SK-N-SH (cell line): Measurements from ENCODE around the gene LDAH. TPM values are rescaled to one million over a fixed set of nuclear protein-coding genes. Genes with fewer than 3 reads are reported as not detected.

ENCODE experiments used
- CTCF ChIA-PET: fragments of 300-600, 350-600 bp; formaldehyde crosslinking; extraction: SDS; loops from one replicate; lab custom pipeline; 2021; lab: Yijun Ruan, JAX
- POLR2A ChIA-PET: fragments of 350-600 bp; sonication (Branson Sonifier 250); formaldehyde crosslinking; extraction: SDS; loops from one replicate; lab custom pipeline; 2020; ENCODE audit warnings: antibody characterized with exemption, inconsistent platforms; lab: Yijun Ruan, JAX
- DNase-seq: peaks from one replicate; pipeline ENCODE4 v3.0.0; 2012
- H2AFZ ChIP-seq: fragments of 200-600 bp; sonication (generic); 2 replicates; pipeline ENCODE4 v1.8.1; 2016; ENCODE audit warnings: antibody characterized with exemption, mild to moderate bottlenecking, low read depth
- H3F3A ChIP-seq: fragments of 200-600 bp; sonication (generic); replicated peaks from 2 replicates; pipeline ENCODE3; 2016; ENCODE audit warnings: antibody characterized with exemption, mild to moderate bottlenecking; ENCODE audit not compliant: insufficient read depth
- H3K27ac ChIP-seq, 2 experiments: fragments of 200-500 bp in 1 of 2; fragments of 200-600 bp in 1 of 2; sonication (Bioruptor generic) in 1 of 2; sonication (generic), shearing (Covaris generic) in 1 of 2; 2 replicates each; pipeline versions ENCODE4 v1.5.1 to v1.6.1; 2014 to 2016; ENCODE audit warnings: low read depth in 2 of 2, inconsistent platforms in 1 of 2, low read length in 1 of 2, mild to moderate bottlenecking in 1 of 2, mixed read lengths in 1 of 2
- H3K27me3 ChIP-seq: fragments of 200-600 bp; sonication (generic), shearing (Covaris generic); 2 replicates; pipeline ENCODE4 v1.6.1; 2016; ENCODE audit warnings: mixed run types; ENCODE audit not compliant: insufficient read depth
- H3K36me3 ChIP-seq, 2 experiments: fragments of 200-500 bp in 1 of 2; fragments of 200-600 bp in 1 of 2; sonication (Bioruptor generic) in 1 of 2; sonication (generic) in 1 of 2; replicated peaks in 1 of 2; 2 replicates each; pipeline versions ENCODE3 to v1.5.1; 2014 to 2016; ENCODE audit warnings: low read length in 1 of 2, mild to moderate bottlenecking in 1 of 2; ENCODE audit not compliant: insufficient read depth in 2 of 2, control insufficient read depth in 1 of 2
- H3K4me1 ChIP-seq, 2 experiments: fragments of 200-500 bp in 1 of 2; fragments of 200-600 bp in 1 of 2; sonication (Bioruptor generic) in 1 of 2; sonication (generic), shearing (Covaris generic) in 1 of 2; 2 replicates each; pipeline versions ENCODE4 v1.5.1 to v1.6.1; 2014 to 2016; ENCODE audit warnings: low read depth in 1 of 2, low read length in 1 of 2, mixed run types in 1 of 2; ENCODE audit not compliant: insufficient read depth in 2 of 2, control insufficient read depth in 1 of 2
- H3K4me2 ChIP-seq: fragments of 200-600 bp; sonication (generic), shearing (Covaris generic); 2 replicates; pipeline ENCODE4 v1.6.1; 2017; ENCODE audit warnings: mixed run types
- H3K4me3 ChIP-seq, 2 experiments: fragments of 200-500 bp in 1 of 2; fragments of 200-600 bp in 1 of 2; sonication (Bioruptor generic) in 1 of 2; sonication (generic), shearing (Covaris generic) in 1 of 2; 2 replicates each; pipeline versions ENCODE4 v1.5.1 to v1.8.1; 2014 to 2016; ENCODE audit warnings: low read depth in 2 of 2, inconsistent platforms in 1 of 2, low read length in 1 of 2, mild to moderate bottlenecking in 1 of 2, mixed read lengths in 1 of 2, moderate library complexity in 1 of 2
- H3K79me2 ChIP-seq: fragments of 200-600 bp; sonication (generic); 2 replicates; pipeline ENCODE4 v1.8.1; 2017; ENCODE audit warnings: mild to moderate bottlenecking; ENCODE audit not compliant: insufficient read depth
- H3K9ac ChIP-seq: fragments of 200-600 bp; sonication (generic); 2 replicates; pipeline ENCODE4 v1.6.1; 2017; ENCODE audit warnings: mixed run types
- H3K9me2 ChIP-seq: fragments of 200-600 bp; sonication (generic); 2 replicates; pipeline ENCODE4 v1.6.1; 2017; ENCODE audit warnings: mixed run types
- H3K9me3 ChIP-seq: fragments of 200-600 bp; sonication (generic); 2 replicates; pipeline ENCODE4 v1.6.1; 2017; ENCODE audit warnings: mixed run types, mild to moderate bottlenecking, moderate library complexity
- H4K20me1 ChIP-seq: fragments of 200-600 bp; sonication (generic); 2 replicates; pipeline ENCODE4 v1.6.1; 2017; ENCODE audit warnings: mild to moderate bottlenecking, mixed run types; ENCODE audit not compliant: insufficient read depth
- CHD2 ChIP-seq: fragments of 150-350 bp; IDR thresholded peaks from 2 replicates; pipeline ENCODE4 v1.6.1; 2018; ENCODE audit warnings: low read length; ENCODE audit not compliant: partially characterized antibody
- FOSL2 ChIP-seq: IDR thresholded peaks from 2 replicates; pipeline ENCODE4 v1.4.0; 2012; ENCODE audit warnings: low read depth, mild to moderate bottlenecking, moderate library complexity, borderline replicate concordance
- GABPA ChIP-seq: IDR thresholded peaks from 2 replicates; pipeline ENCODE4 v1.4.0; 2012; ENCODE audit warnings: low read depth, mild to moderate bottlenecking
- GATA2 ChIP-seq: sonication (generic); formaldehyde crosslinking; IDR thresholded peaks from 2 replicates; pipeline ENCODE4 v1.5.0; 2020; ENCODE audit warnings: mild to moderate bottlenecking, missing genetic modification reagents
- MEF2A ChIP-seq: IDR thresholded peaks from 2 replicates; pipeline ENCODE4 v1.4.0; 2012; ENCODE audit warnings: low read depth, borderline replicate concordance
- NRF1 ChIP-seq: IDR thresholded peaks from 2 replicates; pipeline ENCODE4 v1.6.1; 2012; ENCODE audit warnings: low read depth, mild to moderate bottlenecking, low read length
- RAD21 ChIP-seq: IDR thresholded peaks from 2 replicates; pipeline ENCODE4 v1.6.1; 2012; ENCODE audit warnings: mild to moderate bottlenecking, low read length
- RCOR1 ChIP-seq: fragments of 150-350 bp; IDR thresholded peaks from 2 replicates; pipeline ENCODE4 v1.6.1; 2017; ENCODE audit warnings: antibody characterized with exemption, low read length
- REST ChIP-seq: IDR thresholded peaks from 2 replicates; pipeline ENCODE4 v1.6.1; 2012; ENCODE audit warnings: mild to moderate bottlenecking, low read depth, low read length, moderate library complexity
- RFX5 ChIP-seq: IDR thresholded peaks from 2 replicates; pipeline ENCODE4 v1.6.1; 2012; ENCODE audit warnings: mild to moderate bottlenecking, improper control_type of control experiment, low read length
- RXRA ChIP-seq: IDR thresholded peaks from 2 replicates; pipeline ENCODE4 v1.4.0; 2012; ENCODE audit warnings: low read depth, mild to moderate bottlenecking, borderline replicate concordance
- SIN3A ChIP-seq: IDR thresholded peaks from 2 replicates; pipeline ENCODE4 v1.6.1; 2012; ENCODE audit warnings: low read depth, mild to moderate bottlenecking, low read length, moderate library complexity, borderline replicate concordance
- SMC3 ChIP-seq: IDR thresholded peaks from 2 replicates; pipeline ENCODE4 v1.6.1; 2012; ENCODE audit warnings: low read depth, low read length, improper control_type of control experiment
- TAF1 ChIP-seq: IDR thresholded peaks from 2 replicates; pipeline ENCODE4 v1.6.1; 2012; ENCODE audit warnings: low read depth, mild to moderate bottlenecking, low read length, moderate library complexity, borderline replicate concordance
- TCF12 ChIP-seq: IDR thresholded peaks from 2 replicates; pipeline ENCODE4 v1.4.0; 2012
- YY1 ChIP-seq: IDR thresholded peaks from 2 replicates; pipeline ENCODE4 v1.4.0; 2012; ENCODE audit warnings: low read depth, mild to moderate bottlenecking
- ZBTB33 ChIP-seq: IDR thresholded peaks from 2 replicates; pipeline ENCODE4 v1.4.0; 2012; ENCODE audit warnings: low read depth, borderline replicate concordance
- WGBS: methylation state at CpG from one replicate; pipeline ENCODE4 v1.1.6; 2017; ENCODE audit warnings: low lambda C conversion rate; 5-methylcytosine and 5-hydroxymethylcytosine counted together
- polyA plus RNA-seq, 3 experiments: library from polyadenylated mRNA; depleted of rRNA; stranded (reverse); fragments of >200 nt; gene quantifications; 2 replicates each; pipeline ENCODE4 v1.2.3, GENCODE V29; 2012
- TF ChIP-seq, protein P1 (sequence below): IDR thresholded peaks from 2 replicates; pipeline ENCODE4; 2012
- TF ChIP-seq, protein P2 (sequence below): fragments of 150-350 bp; IDR thresholded peaks from 2 replicates; pipeline ENCODE4 v1.6.1; 2016; ENCODE audit warnings: mild to moderate bottlenecking, low read depth, low read length
- TF ChIP-seq, protein P3 (sequence below): IDR thresholded peaks from 2 replicates; pipeline ENCODE4 v1.4.0; 2012; ENCODE audit warnings: low read depth, borderline replicate concordance

Gene LDAH
- polyA plus RNA-seq, 1 of the 3 experiments (the other 2 are of a cell fraction) = 12.7 TPM

DNA sequence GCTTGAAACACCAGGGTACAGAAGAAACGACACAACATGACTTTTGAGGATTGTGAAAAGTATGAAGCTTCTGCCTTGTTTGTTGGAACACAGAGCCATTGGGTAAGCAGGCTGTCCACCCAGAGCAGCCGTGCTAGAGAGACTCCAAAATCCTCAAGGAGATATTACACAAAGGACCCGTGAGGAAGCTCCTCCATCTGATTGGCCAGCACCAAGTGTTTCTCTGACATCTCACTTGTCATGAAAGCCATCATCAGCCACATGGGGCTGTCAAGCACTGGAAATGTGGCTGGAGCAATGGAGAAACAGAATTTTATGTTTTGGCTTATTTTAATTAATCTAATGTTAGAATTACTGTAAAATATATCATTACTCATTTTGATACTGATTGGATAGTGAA is 29.8 kb upstream of the LDAH start:
- no peaks in the 10 kb centered on the region for H3K79me2 ChIP-seq
- peaks cover 10% of the 10 kb centered on the region; the same call in 1 of the 2 replicates for H3K27me3 ChIP-seq
- no peaks in the 10 kb centered on the region for H3K9me3 ChIP-seq
- no peaks in the 10 kb centered on the region for H3K36me3 ChIP-seq
- no peak overlapping the region for H3K4me2 ChIP-seq
- no peak overlapping the region for H3K4me3 ChIP-seq
- ChIA-PET CTCF (interaction anchor here (1.0 to 1.4 kb wide), 2 partner anchors 18 to 191 kb away, joined by 3 read pairs; no protein-coding TSS in a partner anchor), POLR2A (no interaction called here)
- H3K27ac ChIP-seq = no peak overlapping the region
- WGBS = 47% methylated on average over 3 of the region's 3 CpGs
- no peak overlapping the region for H3K9ac ChIP-seq
- no peaks in the 10 kb centered on the region for H4K20me1 ChIP-seq
- TF ChIP-seq RAD21 (0 out of 2 replicates have a peak, but pooled peaks have one; percentile 10), SIN3A (no peak)
- no peak for DNase-seq
- H2AFZ ChIP-seq = no peak overlapping the region
- H3K4me1 ChIP-seq = no peaks in the 10 kb centered on the region
- no peaks in the 10 kb centered on the region for H3K9me2 ChIP-seq
- no peaks in the 10 kb centered on the region for H3F3A ChIP-seq

- H3K4me3 ChIP-seq = no peak overlapping the region
- H3K27me3 ChIP-seq = peaks cover 10% of the 10 kb centered on the region; the same call in 1 of the 2 replicates
- H4K20me1 ChIP-seq = no peaks in the 10 kb centered on the region
- POLR2A ChIA-PET = no interaction called here
- TF ChIP-seq SMC3 = no peak
- TF ChIP-seq FOSL2 = no peak
- TF ChIP-seq MEF2A = no peak
- no peak for TF ChIP-seq YY1
- no peak for TF ChIP-seq RCOR1
- no peak for TF ChIP-seq GABPA
- no peak for TF ChIP-seq SIN3A
- TF ChIP-seq RFX5 = no peak
- TF ChIP-seq CHD2 = no peak
- TF ChIP-seq GATA2 = no peak
- no peak for TF ChIP-seq NRF1
- no peak for TF ChIP-seq REST
- TF ChIP-seq TAF1 = no peak
- TF ChIP-seq, protein P1, sequence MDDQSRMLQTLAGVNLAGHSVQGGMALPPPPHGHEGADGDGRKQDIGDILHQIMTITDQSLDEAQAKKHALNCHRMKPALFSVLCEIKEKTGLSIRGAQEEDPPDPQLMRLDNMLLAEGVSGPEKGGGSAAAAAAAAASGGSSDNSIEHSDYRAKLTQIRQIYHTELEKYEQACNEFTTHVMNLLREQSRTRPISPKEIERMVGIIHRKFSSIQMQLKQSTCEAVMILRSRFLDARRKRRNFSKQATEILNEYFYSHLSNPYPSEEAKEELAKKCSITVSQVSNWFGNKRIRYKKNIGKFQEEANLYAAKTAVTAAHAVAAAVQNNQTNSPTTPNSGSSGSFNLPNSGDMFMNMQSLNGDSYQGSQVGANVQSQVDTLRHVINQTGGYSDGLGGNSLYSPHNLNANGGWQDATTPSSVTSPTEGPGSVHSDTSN = no peak
- TF ChIP-seq, protein P2, sequence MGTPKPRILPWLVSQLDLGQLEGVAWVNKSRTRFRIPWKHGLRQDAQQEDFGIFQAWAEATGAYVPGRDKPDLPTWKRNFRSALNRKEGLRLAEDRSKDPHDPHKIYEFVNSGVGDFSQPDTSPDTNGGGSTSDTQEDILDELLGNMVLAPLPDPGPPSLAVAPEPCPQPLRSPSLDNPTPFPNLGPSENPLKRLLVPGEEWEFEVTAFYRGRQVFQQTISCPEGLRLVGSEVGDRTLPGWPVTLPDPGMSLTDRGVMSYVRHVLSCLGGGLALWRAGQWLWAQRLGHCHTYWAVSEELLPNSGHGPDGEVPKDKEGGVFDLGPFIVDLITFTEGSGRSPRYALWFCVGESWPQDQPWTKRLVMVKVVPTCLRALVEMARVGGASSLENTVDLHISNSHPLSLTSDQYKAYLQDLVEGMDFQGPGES = no peak
- TF ChIP-seq, protein P3, sequence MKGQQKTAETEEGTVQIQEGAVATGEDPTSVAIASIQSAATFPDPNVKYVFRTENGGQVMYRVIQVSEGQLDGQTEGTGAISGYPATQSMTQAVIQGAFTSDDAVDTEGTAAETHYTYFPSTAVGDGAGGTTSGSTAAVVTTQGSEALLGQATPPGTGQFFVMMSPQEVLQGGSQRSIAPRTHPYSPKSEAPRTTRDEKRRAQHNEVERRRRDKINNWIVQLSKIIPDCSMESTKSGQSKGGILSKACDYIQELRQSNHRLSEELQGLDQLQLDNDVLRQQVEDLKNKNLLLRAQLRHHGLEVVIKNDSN = no peak
- TF ChIP-seq ZBTB33 = no peak
- TF ChIP-seq TCF12 = no peak
- no peak for TF ChIP-seq RXRA
- WGBS = 43% methylated on average over 6 of the region's 6 CpGs
- no peak overlapping the region for H3K27ac ChIP-seq
- H3F3A ChIP-seq = no peaks in the 10 kb centered on the region
- DNase-seq = no peak
- no peaks in the 10 kb centered on the region for H3K4me1 ChIP-seq
- H3K9ac ChIP-seq = no peak overlapping the region
- H3K4me2 ChIP-seq = no peak overlapping the region
- H3K9me3 ChIP-seq = no peaks in the 10 kb centered on the region
- H3K9me2 ChIP-seq = no peaks in the 10 kb centered on the region
- no peak overlapping the region for H2AFZ ChIP-seq
- H3K36me3 ChIP-seq = no peaks in the 10 kb centered on the region
- H3K79me2 ChIP-seq = no peaks in the 10 kb centered on the region
- CTCF ChIA-PET = interaction anchor here (1.4 kb wide), 1 partner anchor 19 kb away, joined by 3 read pairs; no protein-coding TSS in a partner anchor
Measured at GRCh38 chr2:20852139-20852538, 29.2 kb upstream of the LDAH start.
